GM21576 (cell line): ENCODE data around the gene AJAP1.

Source experiments
- ATAC-seq: cut with Tn5 transposase; IDR thresholded peaks from one replicate; pipeline ENCODE4 v1.9.1; 2021; ENCODE audit warnings: mild to moderate bottlenecking, moderate library complexity; ENCODE audit not compliant: unreplicated experiment

Gene AJAP1

DNA sequence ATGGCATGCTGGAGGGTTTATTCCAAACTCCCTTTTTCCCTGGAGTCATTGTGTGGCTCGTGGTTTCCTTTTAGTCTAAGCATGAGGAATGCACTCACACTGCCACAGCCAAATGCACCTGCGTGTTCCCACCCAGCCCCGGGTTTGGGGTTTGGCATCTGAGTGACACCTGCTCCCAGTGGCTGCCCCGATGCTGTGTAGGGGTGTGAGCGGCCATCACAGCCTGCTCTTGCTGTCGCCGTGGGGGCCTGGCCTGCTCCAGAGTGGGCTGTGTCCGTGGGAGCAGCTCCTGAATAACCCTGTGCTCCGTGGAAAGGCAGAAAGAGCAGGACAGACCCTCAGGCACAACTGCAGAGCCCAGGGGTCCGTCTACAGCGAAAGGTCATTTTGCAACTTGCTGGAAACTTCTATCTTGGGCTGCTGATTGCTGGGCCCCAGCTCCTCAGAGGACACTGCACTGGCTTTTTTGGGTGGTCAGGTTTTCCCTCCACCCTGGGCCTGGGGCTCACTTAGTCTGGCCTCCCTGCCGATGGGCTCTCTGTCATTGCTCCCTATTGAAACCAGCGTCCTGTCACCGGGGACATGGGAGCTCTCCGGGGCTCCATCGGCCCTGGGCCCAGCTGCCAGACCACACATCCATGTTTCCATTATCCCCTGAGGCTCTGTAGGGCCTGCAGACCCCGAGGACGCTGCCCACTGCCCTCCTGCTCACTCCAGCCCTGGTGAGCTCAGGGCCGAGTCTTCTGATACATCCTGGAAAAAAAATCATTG lies 74.1 kb downstream of the AJAP1 start:
- ATAC-seq: no peak

GRCh38 chr1:4729090-4729471 lies 74.7 kb downstream of the AJAP1 start:
- no peak for ATAC-seq

GRCh38 chr1:4730078-4730477 lies 75.7 kb downstream of the AJAP1 start:
- no peak for ATAC-seq

DNA sequence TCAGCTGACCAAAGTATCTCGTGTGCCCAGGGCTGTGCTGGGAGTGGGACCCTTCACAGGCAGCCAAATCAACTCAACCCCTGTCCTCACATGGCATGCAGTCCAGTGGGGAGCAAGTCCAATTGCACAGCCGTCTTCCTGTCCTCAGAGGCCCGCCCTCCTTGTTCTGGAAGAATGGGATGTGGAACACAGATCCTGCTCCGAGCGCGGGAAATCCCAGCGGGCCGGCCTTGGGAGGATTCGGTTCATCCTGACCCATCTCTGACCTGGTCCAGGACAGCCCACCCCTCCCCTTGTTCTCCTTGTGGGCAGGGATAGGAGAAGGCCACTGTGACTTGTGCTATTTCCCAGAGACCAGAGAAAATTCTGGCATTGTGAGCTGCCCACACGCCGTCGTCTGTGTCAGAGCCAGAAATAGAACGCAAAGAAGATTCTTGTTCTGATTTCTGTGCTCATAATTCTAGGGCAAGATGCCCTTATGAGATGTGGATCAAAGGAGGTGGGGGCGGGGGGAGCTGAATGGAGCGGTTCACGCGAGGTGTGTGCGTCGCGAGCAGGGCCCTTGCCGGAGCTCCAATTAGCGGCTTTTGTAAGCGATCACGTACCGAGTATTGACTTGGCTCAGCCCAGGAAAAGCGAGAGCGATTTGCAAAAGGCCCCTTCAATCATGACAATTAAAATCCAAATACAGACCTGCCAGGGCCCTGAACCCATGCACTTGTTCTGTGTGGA lies 79.2 kb downstream of the AJAP1 start:
- no peak for ATAC-seq

- no peak for ATAC-seq
These were observed 79.8 kb downstream of the AJAP1 start for GRCh38 chr1:4734219-4734618.

DNA sequence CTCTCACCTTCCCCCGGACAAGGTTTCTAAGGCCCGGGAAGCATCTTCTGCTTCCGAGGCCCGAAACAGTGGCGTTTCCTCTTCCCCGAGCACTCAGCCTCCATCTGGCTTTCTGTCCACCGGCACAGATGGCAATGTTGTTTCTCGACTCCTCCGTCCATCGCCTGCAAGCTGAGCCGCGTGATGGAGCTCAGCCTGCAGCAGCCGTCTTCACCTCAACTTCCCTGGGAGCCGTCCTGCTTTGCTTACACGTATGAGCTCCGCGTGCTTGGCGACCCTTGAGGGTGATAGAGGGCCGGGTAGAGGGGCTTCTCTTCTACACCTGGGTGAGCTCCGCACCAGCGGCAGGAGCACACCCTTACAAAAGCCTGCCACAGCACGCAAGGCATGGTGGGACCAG lies 80.4 kb downstream of the AJAP1 start:
- no peak for ATAC-seq

DNA sequence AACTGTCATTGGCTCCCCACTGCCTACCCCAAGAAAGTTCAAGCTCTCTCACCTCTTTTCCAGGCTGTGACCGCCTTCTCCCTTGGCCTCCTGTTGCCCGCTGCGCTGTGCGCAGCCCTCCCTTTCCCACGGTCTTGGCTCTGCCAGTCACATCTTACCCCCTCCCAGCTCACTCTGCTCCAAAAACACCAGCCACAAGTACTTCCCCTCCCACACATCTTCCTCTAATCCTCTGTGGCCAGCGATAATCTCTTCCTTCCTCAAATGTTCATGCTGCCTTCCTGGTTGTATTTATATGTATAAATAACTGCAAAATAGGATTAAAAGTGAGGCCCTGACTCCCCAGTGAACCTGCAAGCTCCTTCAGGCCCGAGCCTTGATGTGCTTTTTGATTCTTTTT lies 81.8 kb downstream of the AJAP1 start:
- no peak for ATAC-seq

- no peak for ATAC-seq
These were observed 87.5 kb downstream of the AJAP1 start for GRCh38 chr1:4741876-4742423.

GRCh38 chr1:4743978-4744750 lies 89.8 kb downstream of the AJAP1 start:
- ATAC-seq: no peak

- no peak for ATAC-seq
These were observed 91.2 kb downstream of the AJAP1 start for GRCh38 chr1:4745560-4745959.

DNA sequence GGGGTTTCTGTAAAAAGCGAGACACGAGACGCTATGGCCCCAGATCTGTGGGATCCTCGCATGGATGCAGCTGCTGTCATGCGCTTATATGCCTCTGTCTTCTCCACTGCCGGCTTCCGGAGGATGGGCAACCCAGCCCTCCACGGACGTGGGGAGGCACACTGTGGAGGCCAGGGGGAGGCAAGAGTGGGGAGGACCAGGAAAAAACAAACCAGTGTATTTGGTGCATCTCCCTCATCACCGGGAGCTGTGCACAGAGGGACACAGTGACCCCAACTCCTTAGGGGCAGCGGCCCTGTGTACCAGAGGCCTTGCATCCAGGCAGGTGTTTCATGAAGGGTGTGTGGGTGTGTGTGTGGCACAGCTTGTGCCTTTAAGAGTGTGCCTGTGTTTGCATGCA lies 95.0 kb downstream of the AJAP1 start:
- no peak for ATAC-seq

DNA sequence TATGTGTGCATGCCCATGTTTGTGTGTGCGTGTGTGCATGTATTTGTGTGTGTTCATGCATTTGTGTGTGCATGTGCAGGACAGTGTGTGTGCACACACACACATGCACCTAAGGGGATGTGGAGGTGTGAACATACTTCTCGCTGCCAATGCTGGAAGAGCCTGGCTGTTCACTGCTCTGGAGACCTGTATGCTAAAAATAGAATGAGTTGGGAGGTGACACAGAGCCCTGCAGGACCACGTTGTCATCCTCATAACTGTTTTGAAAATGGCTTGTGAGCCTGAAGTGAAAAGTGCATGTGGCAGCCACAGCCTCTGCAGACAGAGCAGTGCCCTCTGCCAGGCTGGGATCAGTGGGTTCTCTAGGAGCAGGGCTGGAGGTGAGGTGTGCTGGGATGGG lies 95.8 kb downstream of the AJAP1 start:
- ATAC-seq: no peak

DNA sequence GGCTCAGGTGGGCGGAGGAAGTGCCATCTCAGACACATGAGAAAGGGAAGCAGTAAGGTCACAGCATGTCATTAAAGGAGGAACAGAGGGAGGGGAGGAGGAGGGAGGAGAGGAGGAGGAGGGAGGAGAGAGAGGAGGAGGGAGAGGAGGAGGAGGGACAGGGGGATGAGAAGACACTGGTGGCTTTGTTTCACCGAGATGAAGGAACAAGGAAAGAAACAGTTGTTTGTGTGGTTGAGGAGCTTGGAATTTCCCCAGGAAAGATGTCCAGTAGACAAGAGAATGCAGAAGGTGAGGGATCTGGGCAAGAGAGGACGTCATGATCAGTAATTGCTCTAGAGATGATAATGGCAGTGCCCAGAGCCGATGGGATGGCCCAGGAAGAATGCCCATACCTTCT lies 97.7 kb downstream of the AJAP1 start:
- no peak for ATAC-seq

- no peak for ATAC-seq
These were observed 100.4 kb downstream of the AJAP1 start for GRCh38 chr1:4754816-4755215.

DNA sequence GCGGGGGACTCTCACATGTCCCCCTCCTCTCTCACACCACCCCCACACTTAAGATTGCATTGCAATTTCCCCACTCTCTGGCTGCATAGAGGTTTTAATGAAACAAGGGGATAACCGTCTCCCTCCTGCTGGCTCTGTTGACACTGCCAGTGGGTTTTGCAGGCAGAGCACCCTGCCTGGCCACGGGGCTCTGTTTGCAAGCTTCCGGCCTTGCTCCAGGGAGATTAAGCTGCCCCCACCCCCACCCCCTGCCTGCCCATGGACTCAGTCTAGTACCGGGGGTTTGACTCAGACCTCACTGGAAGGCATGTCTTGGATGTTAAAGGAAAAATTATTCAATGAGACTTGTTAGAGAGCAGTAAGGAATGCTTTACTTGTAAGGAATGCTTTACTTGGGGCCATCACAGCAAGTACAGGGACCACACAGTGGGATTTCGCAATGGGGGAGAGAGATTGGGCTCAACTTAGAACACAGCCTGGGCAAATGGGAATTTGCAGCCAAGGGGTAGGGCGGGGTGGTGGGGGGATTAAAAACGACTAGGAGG lies 101.0 kb downstream of the AJAP1 start:
- no peak for ATAC-seq

DNA sequence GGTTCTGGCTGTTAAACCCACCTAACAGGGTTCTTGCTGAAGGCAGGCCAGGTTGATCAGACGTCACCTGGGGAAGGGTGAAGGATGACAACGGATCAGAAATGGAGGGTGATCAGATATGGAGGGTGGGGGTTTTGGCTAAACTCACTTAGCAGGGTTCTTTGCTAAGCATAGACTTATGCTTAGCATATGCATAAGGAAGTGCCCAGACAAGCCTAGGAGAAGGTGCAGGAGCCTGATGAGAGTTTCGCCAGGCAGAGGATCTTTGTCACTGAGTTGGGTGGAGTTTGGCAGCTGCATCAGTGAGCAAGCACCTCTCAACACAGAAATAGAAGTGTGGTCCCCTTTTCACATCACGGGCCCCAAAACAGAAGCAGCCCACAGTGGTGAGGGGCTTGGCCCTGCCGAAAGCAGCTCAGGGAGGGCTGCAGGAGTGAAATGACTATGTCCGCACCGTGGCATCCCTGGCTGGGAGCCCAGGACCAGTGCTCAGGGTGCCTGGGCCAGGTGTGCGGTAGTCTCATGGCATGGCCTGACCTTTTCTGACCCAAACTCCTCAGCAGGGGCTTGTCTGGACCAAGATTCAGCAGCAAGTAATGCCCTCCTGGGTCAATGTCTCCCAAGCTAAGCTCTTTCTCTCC lies 101.6 kb downstream of the AJAP1 start:
- no peak for ATAC-seq

GRCh38 chr1:4756851-4757580 lies 102.6 kb downstream of the AJAP1 start:
- ATAC-seq: no peak

- no peak for ATAC-seq
These were observed 105.3 kb downstream of the AJAP1 start for GRCh38 chr1:4759671-4760070.

DNA sequence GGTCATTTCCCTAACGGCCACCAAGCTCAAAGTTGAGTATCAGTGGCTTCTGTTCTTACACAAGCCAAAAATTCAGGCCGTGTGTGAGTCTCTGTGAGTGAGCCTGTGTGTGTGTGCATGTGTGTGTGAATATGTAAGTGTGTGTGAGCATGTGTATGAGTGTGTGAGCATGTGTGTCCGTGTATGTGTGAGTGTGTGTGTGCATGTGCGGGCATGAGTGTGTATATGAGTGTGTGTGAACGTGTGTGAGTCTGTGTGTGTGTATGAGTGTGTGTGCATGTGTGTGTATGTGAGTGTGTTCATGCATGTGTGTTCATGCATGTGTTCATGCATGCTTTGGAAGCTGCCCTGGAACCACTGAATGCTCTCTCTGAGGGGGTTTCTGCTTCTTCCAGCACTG lies 105.7 kb downstream of the AJAP1 start:
- no peak for ATAC-seq

DNA sequence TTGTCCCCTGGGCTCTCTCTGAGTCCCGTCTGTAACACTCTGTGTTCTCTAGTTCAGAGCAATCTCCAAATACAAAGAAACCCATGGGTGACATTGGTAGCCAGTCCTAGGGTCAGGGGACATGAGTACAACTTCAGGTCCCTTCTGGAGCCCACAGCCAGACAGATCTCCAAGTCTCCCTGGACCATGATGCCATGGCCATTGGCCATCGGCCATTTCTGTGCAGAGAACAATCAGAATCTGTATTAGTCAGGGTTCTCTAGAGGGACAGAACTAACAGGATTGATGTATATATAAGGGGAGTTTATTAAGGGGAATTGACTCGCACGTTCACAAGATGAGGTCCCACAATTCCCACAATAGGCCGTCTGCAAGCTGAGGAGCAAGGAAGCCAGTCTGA lies 106.9 kb downstream of the AJAP1 start:
- ATAC-seq: no peak
